ENCODE results near the gene MIDN. TPM values are rescaled to one million over a fixed set of nuclear protein-coding genes. Genes with fewer than 3 reads are reported as not detected.

Gene MIDN
- total RNA-seq, 1 experiment from 2014 or later, result 5.8 TPM

DNA sequence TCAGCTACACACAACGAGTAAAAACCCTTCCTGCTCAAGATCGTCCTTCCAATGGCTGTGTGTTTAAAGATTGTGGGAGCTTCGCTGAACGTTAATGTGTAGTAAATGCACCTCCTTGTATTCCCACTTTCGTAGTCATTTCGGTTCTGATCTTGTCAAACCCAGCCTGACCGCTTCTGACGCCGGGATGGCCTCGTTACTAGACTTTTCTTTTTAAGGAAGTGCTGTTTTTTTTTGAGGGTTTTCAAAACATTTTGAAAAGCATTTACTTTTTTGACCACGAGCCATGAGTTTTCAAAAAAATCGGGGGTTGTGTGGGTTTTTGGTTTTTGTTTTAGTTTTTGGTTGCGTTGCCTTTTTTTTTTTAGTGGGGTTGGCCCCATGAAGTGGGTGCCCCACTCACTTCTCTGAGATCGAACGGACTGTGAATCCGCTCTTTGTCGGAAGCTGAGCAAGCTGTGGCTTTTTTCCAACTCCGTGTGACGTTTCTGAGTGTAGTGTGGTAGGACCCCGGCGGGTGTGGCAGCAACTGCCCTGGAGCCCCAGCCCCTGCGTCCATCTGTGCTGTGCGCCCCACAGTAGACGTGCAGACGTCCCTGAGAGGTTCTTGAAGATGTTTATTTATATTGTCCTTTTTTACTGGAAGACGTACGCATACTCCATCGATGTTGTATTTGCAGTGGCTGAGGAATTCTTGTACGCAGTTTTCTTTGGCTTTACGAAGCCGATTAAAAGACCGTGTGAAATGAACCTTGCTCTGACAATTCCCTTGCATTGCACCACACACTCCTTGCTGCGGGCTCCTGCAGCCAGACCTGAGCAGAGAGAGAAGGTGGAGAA lies 24.3 kb downstream of the MIDN start:
- no peak for DNase-seq (ENCODE audit: low read depth)
- in situ Hi-C loops (cut with HindIII; ENCODE audit: low pct_unique_long_range_greater_than_20kb, low sequenced_read_pairs), result no loop called here

DNA sequence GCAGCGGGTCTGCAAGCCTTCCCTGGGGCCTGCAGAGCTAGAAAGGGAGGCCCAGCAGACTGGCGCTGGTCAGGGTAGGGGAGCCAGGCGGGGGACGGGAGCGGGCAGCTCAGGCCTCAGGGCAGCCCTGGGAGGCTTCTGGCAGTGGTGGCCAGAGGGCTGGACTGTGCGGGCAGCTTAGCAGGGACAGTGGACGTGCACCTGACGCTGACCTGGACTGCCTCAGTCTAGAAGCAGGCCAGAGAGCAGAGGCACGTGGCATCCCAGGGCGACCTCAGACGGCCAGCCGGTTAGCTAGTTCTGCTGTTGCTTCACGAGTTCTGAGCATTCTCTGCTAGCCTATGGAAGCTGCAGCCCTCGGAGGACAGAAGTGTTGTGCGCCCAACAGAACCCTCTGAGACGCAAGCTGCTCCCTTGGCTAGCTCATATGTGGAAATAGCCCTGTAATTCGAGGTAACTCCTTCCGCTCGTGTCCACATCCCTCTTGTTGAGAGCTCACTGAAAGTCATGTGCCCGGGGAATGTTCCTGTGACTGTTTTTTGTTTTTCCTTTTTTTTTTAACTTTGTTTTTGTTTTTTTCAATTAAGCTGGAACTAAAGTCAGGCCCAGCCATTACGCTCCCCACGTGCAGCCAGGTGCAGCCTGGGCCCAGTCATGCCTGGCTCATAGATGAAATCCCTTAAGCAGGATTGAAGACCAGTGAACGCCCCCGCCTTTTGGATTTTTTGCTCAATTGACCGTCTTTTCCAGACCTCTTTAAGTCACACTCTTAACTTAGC lies 25.1 kb downstream of the MIDN start:
- no peak for DNase-seq (ENCODE audit: low read depth)
- in situ Hi-C loops (cut with HindIII; ENCODE audit: low pct_unique_long_range_greater_than_20kb, low sequenced_read_pairs), result no loop called here

DNA sequence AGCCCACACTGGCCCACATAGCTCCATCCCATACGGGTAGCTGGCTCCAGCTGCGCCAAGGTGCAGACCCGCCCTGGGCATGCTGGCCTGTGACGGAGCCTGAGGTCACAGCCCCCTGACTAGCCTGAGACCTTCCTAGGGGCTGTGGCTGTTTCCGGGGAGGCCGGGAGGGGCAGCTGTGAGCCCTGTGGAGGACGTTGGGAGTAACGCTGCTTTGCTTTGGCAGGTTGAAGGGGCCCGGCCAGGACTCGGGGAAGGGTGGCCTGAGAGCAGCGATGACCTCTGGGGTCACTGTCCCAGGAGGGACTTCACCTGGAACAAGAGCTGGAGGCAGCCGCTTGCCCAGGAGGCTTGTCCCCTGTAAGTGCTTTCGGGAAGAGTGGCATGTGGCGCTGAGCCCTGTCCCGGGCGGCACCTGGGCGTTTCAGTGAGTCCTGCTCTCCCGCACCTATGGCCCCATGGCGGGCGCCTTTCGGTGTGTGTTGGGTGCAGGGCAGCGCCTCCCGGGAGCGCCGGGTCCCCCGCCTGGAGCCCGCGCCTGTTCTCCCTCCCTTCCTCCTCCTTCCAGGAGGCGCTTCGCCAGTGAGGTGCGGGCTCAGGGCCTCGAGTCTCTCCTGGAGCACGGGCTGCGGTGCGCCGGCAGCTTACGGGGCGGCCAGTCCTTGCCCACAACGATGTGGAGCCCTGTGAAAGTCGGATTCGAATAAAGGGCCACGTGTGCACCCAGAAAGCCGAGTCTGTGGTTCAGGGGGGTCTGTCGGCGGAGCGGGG lies 25.9 kb downstream of the MIDN start:
- no peak for DNase-seq (ENCODE audit: low read depth)
- in situ Hi-C loops (cut with HindIII; ENCODE audit: low pct_unique_long_range_greater_than_20kb, low sequenced_read_pairs), result no loop called here

DNA sequence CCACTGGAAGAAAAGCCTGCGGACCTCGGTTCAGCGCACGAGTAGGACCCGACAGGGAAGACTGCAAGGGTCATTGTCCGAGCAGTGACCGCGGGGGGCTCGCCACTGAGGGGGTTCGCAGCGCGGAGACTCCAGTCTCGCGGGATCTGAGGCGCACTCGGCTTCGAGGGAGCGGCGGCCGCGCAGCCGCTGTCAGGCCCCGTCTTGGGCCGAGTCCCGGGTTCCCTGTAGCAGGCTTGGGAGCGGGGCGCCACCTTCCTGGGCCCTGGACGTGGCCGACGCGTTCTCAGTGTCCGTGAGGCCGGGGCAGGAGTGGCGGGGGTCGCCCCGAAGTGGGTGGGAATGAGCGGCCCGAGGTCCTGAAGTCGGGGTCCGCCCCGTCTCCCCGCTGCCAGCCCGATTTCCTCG lies 26.5 kb downstream of the MIDN start:
- in situ Hi-C loops (cut with HindIII; ENCODE audit: low pct_unique_long_range_greater_than_20kb, low sequenced_read_pairs), result no loop called here

DNA sequence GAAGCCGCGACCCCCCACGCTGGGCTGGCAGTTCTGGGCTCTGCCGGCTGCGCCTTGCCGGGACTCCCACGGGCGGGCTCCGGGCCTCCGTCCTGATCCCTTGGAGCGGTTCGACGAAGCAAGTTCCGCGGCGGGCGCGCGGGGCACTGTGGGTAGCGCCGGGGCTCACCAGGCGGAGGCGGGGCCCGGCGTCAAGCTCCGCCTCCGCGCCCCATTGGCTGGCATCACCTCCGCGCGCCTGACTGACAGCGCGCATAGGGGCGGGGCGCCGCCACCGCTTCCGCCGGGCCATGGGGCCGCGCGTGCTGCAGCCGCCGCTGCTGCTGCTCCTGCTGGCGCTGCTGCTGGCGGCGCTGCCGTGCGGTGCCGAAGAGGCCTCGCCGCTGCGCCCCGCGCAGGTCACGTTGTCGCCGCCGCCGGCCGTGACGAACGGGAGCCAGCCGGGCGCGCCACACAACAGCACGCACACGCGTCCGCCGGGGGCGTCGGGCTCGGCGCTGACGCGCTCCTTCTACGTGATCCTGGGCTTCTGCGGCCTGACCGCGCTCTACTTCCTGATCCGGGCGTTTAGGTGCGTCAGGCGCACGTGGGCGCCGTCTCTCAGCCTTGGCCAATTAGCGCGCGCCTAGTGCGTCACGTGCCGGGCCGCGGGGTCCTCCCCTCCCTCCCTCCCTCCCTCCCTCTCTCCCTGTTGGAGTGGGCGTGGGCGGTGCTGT lies 27.0 kb downstream of the MIDN start, which contains the start of gene FAM174C:
Gene FAM174C (plus strand): TSS at position 271 of the 716 bp plus-strand sequence. CDS start 20 bp downstream, at position 291.
- peak; percentile 93 for DNase-seq (ENCODE audit: low read depth)
- in situ Hi-C loops (cut with HindIII; ENCODE audit: low pct_unique_long_range_greater_than_20kb, low sequenced_read_pairs), result no loop called here

More for the DNA sequence above, 26.5 kb downstream of the MIDN start:
- DNase-seq (ENCODE audit: low read depth), result no peak

DNA sequence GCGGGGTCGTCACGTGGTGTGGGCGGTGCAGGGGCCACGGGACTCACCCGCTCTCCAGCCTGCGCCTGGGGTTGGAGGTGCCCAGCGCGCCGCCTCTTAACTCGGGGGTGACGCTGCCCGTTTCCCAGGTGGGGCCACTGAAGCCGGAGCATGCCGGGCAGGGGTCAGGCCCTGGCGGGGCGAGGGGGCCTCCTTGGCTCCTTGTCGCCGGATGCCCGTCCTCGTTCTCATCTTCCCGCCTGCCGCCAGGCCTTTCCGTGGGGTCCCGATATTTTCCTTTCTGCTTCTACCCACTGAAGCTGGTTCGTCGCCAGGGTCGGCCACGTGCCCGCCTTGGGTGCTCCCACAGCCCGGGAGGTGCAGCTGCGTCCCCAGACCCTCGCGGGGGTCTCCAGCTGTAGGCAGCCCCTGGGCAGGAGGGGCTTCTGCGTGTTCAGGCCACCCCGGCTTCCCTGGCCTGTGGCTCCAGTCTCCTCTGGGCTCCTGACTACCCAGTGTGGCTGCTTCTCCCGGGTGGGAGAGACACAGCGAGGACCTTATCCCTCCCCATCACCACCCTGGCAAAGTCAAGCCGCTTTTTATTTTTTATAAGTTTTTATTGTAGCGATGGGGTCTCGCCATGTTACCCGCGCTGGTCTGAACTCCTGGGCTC lies 27.7 kb downstream of the MIDN start:
- DNase-seq (ENCODE audit: low read depth), result no peak
- in situ Hi-C loops (cut with HindIII; ENCODE audit: low pct_unique_long_range_greater_than_20kb, low sequenced_read_pairs), result no loop called here

DNA sequence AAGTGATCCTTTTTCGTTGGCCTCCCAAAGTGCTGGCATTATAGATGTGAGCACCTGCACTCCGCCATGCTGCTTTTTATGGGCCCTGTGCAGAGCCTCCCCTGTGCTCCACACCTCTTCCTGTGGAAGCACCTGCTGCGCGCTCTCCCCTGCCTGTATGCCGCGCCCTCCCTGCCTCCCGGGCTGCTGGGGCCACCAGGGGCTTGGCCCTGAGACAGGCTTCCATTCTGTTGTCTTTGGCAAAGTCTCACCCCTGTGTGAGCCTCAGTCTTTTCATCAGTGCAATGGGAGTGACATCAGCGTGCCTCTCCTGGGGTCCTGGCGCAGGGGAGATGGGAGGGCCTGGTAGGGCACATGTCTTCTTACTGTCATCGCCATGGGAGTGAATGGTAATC lies 28.2 kb downstream of the MIDN start:
- no peak for DNase-seq (ENCODE audit: low read depth)
- in situ Hi-C loops (cut with HindIII; ENCODE audit: low pct_unique_long_range_greater_than_20kb, low sequenced_read_pairs), result no loop called here

DNA sequence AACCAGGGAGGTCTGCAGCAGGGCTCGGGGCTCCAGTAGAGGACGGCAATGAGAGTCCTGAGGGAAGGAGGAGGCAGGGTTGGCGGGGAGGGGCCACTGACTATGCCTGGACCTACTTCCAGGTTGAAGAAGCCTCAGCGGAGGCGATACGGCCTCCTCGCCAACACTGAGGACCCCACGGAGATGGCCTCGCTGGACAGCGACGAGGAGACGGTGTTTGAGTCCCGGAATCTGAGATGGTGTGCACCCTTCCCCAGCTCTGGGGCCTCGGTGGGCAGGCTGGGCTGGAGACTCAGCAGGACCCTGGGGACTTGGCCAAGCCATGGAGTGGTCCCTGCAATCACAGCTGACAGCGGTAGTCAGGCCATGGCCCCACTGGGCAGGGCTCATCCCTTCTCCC lies 28.7 kb downstream of the MIDN start:
- no peak for DNase-seq (ENCODE audit: low read depth)
- in situ Hi-C loops (cut with HindIII; ENCODE audit: low pct_unique_long_range_greater_than_20kb, low sequenced_read_pairs), result no loop called here

DNA sequence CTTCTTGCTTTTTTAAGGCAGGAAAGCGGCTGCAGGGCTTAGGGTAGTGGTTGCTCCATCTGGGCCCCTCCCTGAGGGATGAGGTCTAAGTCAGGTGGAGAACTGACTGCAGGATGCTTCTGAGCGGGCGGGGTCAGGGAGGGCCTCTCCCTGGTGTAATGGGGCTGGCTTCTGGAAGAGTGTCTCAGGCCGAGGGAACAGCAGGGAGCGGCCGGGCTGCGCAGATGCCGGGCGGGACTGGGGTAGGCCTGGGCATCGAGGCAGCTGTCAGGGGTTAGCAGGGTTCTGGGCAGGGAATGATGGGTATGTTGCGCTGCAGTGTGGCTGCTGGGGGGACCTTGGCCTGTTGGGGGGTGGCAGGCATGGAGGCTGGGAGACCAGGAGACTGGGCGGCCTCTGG lies 29.7 kb downstream of the MIDN start:
- in situ Hi-C loops (cut with HindIII; ENCODE audit: low pct_unique_long_range_greater_than_20kb, low sequenced_read_pairs), result no loop called here
- no peak for DNase-seq (ENCODE audit: low read depth)

DNA sequence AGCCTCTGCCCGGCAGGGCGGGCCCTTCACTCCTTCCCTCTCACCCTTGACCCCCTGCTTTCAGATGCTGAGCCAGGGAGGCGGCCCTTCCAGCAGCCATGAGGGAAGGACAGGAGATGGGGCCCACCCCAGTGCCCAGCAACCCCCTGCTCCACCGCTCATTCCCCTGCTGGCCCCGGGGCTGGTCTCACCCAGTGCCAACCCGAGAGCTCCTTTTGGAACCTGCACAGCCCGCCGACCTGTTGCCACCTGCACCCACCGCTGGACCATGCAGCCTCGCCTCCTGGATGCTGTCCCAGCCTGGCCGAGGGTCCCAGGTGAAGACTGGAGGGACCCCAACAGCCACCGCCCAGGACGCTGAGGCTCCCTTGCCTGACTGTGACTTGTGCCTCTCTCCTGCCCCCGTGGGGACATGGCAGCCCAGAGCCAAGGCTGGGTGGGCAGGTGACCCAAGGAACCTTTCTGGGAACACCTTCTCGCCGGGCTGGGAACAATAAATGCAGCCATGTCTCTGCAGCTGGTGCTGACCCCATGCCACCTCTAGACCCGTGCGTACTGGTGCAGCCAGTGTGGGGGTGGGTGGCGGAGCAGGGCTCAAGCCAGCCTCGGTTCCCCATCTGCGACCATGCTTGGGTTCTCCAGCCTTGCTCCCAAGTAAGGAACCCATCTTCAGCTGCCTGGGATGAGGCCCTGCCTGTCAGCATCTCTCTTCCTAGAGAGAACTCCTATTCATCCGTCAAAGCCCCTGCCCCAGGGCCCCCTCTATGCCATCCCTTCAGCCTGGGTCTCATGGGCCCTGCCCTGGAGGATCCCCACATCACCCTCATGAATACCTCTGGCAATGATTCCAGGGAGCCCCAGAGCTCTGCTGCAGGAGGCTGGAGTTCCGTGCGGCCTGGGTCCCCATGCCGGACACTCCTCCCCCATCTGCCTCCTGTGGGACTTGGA lies 30.6 kb downstream of the MIDN start:
- no peak for DNase-seq (ENCODE audit: low read depth)
- in situ Hi-C loops (cut with HindIII; ENCODE audit: low pct_unique_long_range_greater_than_20kb, low sequenced_read_pairs), result no loop called here

DNA sequence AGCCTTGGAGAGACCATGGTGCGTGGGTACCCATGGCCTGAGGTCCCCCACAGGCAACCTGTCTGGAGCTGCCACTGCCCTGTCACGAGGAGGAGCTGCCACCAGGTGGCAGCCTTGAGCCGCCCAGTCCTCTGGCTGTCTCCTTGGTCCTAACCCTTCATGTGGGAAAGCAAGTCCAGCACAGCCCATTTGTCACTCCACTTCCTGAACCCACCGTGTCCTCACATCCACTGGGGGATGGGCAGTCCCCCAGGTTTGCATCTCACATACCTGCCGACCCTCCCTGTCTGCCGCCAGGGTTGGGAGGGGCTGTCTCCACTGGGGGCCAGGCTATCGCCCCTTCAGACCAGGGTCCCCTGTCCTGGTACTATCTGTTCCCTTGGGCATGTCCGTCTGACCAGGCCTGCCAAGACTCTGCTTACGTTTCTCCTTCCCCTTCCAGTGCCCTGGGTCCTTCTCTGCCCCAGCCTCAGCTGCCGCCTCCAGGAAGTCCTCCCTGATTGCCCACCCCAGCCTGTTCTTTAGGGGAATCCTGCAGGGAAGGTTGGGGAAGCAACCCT lies 31.5 kb downstream of the MIDN start:
- in situ Hi-C loops (cut with HindIII; ENCODE audit: low pct_unique_long_range_greater_than_20kb, low sequenced_read_pairs), result no loop called here

DNA sequence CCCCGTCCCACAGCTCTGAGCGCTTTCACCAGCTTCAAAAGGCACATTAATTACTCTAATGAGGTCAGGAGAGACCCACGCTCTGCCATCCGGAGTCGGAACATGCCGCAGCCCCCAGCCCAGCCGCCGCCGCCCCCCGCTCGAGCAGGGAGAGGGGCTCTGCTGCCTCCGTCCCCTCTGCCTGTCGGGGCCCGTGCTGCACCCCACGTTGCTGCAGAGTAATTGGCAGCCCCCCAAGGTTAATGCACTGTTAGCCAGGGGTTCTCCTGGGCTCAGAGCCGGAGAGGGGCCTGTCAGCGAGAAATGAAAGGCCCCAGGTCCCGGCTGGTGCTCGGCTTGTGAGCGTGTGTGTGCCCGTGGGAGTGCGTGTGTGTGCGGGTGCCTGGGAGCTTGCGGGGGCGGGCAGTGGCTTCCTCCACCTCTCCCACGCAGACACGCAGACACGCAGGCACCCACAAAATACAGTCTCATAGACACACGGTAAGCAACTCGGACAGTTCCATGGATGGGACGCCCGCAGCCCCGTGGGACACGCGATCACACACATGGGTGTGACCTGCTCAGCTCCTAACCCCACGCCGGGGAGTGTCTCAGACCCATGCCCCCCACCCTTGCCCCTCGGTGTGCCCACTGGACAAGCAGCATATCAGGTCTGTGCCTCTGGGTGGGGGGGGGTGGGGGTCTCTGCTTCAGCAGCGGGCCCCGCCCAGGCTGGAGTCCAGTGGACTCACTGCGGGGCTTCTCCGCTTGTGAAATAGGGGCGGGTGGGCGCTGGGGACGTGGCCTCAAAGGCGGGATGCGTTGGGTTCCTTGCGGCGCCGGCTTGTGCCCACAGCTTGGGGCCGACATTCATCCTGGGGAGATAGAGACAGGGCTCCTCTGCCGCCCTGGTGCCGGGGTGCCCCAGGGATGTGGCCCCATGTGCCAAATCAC lies 32.5 kb downstream of the MIDN start:
- in situ Hi-C loops (cut with HindIII; ENCODE audit: low pct_unique_long_range_greater_than_20kb, low sequenced_read_pairs), result no loop called here
- no peak for DNase-seq (ENCODE audit: low read depth)

More for the DNA sequence above, 31.5 kb downstream of the MIDN start:
- DNase-seq (ENCODE audit: low read depth), result peak; percentile 59

DNA sequence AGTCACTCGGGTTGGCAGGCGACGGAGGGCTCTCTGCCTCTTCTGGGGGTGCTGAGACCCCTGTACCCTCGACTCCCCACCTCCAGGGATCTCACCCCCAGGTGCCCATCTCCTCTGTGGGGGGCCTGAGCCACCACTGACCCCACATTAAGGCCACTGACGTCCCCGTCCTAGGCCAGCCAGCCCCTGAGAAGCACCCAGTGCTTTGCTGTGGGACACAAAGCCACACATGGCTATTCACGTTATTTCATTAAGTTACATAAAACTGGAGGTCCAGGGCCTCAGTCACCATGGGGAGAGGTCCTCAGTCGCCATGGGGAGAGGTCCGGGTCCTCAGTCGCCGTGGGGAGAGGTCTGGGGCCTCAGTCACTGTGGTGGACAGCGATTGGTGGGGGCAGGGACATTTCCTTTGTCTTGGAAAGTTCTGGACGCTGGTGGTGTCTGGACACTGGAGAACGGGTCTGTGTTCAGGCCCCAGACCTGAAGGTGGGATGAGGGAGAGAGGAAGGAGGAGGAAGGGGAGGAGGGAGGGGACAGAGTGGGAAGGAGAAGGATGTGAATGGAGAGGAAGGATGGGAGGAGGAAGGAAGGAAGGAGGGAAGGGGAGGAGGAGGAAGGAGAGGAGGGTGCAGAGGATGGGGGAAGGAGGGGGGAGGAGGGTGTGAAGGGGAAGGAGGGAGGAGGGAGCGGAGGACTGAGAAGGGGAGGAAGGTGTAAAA lies 33.3 kb downstream of the MIDN start:
- in situ Hi-C loops (cut with HindIII; ENCODE audit: low pct_unique_long_range_greater_than_20kb, low sequenced_read_pairs), result no loop called here
- no peak for DNase-seq (ENCODE audit: low read depth)

DNA sequence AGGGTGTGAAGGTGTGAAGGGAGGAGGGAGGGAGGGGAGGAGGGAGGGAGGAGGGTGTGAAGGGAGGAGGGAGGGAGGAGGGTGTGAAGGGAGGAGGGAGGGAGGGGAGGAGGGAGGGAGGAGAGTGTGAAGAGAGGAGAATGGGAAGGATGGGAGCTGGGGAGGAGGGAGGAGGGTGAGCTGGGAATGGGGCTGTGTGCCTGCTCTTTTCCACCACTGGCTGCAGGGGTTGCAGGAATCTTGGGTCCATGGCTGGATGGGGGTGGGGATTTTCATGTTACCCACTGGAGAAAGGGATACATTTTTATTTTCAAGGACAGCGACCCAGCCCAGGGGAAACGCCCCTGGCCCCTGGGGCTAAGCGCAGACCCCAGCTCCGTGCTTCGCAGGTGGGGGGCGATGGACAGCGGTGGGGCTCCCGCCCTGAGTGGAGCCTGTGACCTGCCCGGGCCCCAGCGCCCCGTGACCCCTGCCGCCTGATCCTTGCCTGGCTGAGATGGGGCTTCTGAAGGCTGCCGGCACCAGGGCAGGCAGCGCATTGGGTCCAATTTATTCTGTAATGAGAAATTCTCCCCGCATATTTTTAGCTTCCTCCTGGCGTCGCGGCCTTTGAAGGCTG lies 34.3 kb downstream of the MIDN start:
- DNase-seq (ENCODE audit: low read depth), result no peak
- in situ Hi-C loops (cut with HindIII; ENCODE audit: low pct_unique_long_range_greater_than_20kb, low sequenced_read_pairs), result no loop called here

Measured in Caki2 (cell line).